WERI-Rb-1 (cell line): ENCODE measurements around the gene PLEKHG1.

Experiments used
- DNase-seq: peaks from one replicate; pipeline ENCODE4 v3.0.0-alpha.2; 2020
- H3K27ac ChIP-seq: fragments of 250-450 bp; sonication (Bioruptor Pico); 2 replicates; pipeline ENCODE4 v1.5.1; 2020; ENCODE audit warnings: mild to moderate bottlenecking, moderate library complexity
- H3K27me3 ChIP-seq: fragments of 250-450 bp; sonication (Bioruptor Pico); 2 replicates; pipeline ENCODE4 v1.5.1; 2021; ENCODE audit warnings: mild to moderate bottlenecking, low read depth, moderate library complexity; ENCODE audit not compliant: insufficient read depth, severe bottlenecking
- H3K36me3 ChIP-seq: fragments of 250-450 bp; sonication (Bioruptor Pico); 2 replicates; pipeline ENCODE4 v1.5.1; 2020; ENCODE audit warnings: mild to moderate bottlenecking, moderate library complexity
- H3K4me3 ChIP-seq: 2 replicates; pipeline ENCODE4 v1.5.1; 2011; ENCODE audit warnings: low read depth, mild to moderate bottlenecking, control low read depth, low read length
- H3K9me3 ChIP-seq: fragments of 250-450 bp; sonication (Bioruptor Pico); 2 replicates; pipeline ENCODE4 v1.5.1; 2021; ENCODE audit warnings: mild to moderate bottlenecking, moderate library complexity; ENCODE audit not compliant: severe bottlenecking
- TF ChIP-seq, protein P1 (sequence below): IDR thresholded peaks from 2 replicates; pipeline ENCODE4 v1.5.1; 2011; ENCODE audit warnings: low read depth, mild to moderate bottlenecking, control low read depth, inconsistent platforms, low read length

Gene PLEKHG1

DNA sequence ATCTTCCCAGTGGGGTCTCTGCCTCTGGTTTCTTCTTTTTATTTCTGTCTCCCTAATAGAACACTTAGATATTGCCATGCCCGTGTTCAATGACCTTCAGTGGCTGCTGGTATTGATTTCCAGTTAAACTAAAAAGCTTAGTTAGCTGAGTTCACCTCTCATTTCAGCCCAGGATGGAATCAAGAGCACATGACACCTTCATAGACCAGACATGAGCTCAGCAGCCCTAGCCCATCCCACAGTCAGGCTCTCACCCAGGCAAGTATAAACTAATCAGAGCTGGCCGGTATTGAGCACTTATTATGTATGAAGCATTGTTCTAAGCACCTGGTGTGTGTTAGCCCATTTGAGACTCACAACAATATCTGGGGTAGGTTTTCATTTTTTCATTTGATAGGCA, 33.7 kb upstream of the PLEKHG1 start:
- DNase-seq = no peak
- no peaks in the 10 kb centered on the region for H3K9me3 ChIP-seq
- no peak overlapping the region for H3K4me3 ChIP-seq
- H3K27ac ChIP-seq = no peak overlapping the region
- H3K27me3 ChIP-seq = no peaks in the 10 kb centered on the region
- TF ChIP-seq, protein P1, sequence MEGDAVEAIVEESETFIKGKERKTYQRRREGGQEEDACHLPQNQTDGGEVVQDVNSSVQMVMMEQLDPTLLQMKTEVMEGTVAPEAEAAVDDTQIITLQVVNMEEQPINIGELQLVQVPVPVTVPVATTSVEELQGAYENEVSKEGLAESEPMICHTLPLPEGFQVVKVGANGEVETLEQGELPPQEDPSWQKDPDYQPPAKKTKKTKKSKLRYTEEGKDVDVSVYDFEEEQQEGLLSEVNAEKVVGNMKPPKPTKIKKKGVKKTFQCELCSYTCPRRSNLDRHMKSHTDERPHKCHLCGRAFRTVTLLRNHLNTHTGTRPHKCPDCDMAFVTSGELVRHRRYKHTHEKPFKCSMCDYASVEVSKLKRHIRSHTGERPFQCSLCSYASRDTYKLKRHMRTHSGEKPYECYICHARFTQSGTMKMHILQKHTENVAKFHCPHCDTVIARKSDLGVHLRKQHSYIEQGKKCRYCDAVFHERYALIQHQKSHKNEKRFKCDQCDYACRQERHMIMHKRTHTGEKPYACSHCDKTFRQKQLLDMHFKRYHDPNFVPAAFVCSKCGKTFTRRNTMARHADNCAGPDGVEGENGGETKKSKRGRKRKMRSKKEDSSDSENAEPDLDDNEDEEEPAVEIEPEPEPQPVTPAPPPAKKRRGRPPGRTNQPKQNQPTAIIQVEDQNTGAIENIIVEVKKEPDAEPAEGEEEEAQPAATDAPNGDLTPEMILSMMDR = no peak
- H3K36me3 ChIP-seq = no peaks in the 10 kb centered on the region

DNA sequence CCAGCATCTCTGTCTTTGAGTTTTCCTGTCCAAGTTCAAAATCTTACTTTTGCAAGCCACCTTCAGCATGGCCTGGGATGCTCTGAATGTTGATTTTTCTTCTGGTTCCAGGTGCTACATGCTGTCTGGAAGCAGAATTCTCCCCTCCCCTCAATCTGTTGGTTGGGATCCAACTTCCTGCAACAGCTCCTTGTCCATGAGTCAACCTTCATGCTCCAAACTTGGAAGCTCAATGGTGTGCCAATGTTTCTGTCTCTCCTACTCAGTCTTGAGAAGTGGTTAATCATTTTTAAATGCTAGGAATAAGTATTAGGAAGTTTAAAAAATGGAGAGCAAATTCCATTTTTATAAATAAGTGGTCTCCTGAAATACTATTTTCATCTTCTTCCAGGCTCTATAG, 33.2 kb upstream of the PLEKHG1 start:
- Histone ChIP-seq H3K9me3 (no peaks in the 10 kb centered on the region), H3K4me3 (no peak overlapping the region), H3K36me3 (no peaks in the 10 kb centered on the region), H3K27me3 (no peaks in the 10 kb centered on the region), H3K27ac (no peak overlapping the region)
- TF ChIP-seq, protein P1 = no peak
- no peak for DNase-seq

DNA sequence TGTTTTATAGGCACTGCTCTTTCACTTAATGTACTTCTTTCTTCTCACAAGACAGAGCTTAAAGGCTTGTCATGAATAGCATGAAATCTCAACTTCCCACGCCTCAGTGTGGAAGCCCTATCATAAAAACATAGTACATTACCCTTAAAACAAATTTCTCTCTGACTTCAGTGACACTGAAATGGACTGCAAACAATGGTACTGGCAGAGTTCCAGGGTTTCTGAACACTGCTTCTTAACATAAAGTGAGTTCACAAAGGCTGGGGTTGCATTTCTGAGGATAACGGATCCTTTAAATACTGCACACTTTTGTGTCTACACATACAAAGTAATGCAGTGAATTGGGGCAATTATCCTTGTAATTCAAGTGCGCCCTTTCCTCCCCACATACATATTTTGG, 32.3 kb upstream of the PLEKHG1 start:
- H3K27ac ChIP-seq = no peak overlapping the region
- no peaks in the 10 kb centered on the region for H3K36me3 ChIP-seq
- H3K4me3 ChIP-seq = no peak overlapping the region
- TF ChIP-seq, protein P1 = no peak
- no peak for DNase-seq
- H3K9me3 ChIP-seq = no peaks in the 10 kb centered on the region
- no peaks in the 10 kb centered on the region for H3K27me3 ChIP-seq

DNA sequence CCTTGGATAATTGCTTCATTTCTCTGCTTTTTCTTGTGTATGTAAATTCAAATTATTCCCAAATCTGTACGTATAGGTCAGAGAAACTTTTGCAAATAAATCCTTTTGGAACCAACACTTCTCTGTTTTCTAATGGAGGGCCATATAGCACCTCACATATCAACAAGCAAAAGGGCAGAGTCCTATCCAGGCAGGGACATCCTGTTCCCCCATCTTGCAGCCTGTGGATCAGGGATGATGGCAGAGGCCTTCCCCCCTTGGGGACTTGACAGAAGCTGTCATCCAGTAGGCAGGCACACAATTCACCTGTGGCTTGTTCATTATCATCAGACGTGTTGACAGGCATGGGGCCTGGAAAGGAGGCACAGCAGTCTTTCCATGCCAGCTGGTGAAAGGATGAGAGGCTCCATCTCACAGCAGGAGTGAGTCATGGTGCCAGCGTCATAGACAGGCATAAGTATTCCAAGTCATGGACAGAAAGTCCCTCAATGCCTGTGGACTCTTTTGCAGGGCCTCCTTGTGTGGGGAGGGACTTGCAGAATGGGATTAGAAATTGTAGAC, 31.8 kb upstream of the PLEKHG1 start:
- H3K4me3 ChIP-seq = no peak overlapping the region
- TF ChIP-seq, protein P1 = no peak
- no peaks in the 10 kb centered on the region for H3K36me3 ChIP-seq
- DNase-seq = no peak
- H3K27ac ChIP-seq = no peak overlapping the region
- H3K27me3 ChIP-seq = no peaks in the 10 kb centered on the region
- no peaks in the 10 kb centered on the region for H3K9me3 ChIP-seq

DNA sequence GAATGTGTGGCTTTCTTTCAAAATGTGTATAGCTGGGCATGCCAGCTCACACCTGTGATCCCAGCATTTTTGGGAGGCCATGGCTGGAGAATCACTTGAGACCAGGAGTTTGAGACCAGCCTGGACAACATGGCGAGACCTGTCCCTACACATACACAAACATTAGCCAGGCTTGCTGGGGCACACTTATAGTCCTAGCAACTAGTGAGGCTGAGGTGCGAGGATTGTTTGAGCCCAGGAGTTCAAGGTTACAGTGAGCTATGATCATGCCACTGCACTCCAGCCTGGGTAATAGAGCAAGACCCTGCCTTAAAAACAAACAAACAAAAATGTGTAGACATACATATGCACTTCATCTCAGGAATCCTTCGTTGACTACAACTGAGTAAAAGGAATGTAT, 31.1 kb upstream of the PLEKHG1 start:
- TF ChIP-seq, protein P1 = no peak
- H3K9me3 ChIP-seq = no peaks in the 10 kb centered on the region
- H3K27me3 ChIP-seq = no peaks in the 10 kb centered on the region
- H3K27ac ChIP-seq = no peak overlapping the region
- no peak for DNase-seq
- no peak overlapping the region for H3K4me3 ChIP-seq
- H3K36me3 ChIP-seq = no peaks in the 10 kb centered on the region

DNA sequence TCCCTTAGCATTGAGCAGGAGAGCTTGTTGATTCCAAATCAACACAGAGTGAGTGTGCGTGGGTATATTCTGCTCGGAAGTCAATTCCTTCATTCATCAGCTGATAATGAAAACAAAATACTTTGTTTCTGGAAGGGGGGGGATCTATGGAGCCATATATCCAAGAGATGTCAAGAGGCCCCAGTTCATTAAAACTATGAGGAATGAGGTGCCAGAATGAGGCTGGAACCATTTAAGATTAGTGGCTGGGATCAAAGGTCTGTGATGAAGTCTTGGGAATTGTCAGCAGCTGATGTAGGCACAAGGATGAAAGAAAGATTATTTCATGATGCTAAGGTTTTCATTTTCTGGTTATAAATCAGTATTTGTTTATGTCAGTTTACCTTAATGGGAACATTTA, 30.5 kb upstream of the PLEKHG1 start:
- TF ChIP-seq, protein P1 = no peak
- H3K9me3 ChIP-seq = no peaks in the 10 kb centered on the region
- no peak overlapping the region for H3K4me3 ChIP-seq
- no peaks in the 10 kb centered on the region for H3K36me3 ChIP-seq
- no peak for DNase-seq
- H3K27me3 ChIP-seq = no peaks in the 10 kb centered on the region
- no peak overlapping the region for H3K27ac ChIP-seq
